ENCODE data around the gene PNMA8B. TPM values are rescaled to one million over a fixed set of nuclear protein-coding genes. Genes with fewer than 3 reads are reported as not detected.
A peak's percentile ranks its signal among the peaks of the same experiment; 100 is the strongest.

Gene PNMA8B
- total RNA-seq, 1 experiment from 2014 or later, result not detected

DNA sequence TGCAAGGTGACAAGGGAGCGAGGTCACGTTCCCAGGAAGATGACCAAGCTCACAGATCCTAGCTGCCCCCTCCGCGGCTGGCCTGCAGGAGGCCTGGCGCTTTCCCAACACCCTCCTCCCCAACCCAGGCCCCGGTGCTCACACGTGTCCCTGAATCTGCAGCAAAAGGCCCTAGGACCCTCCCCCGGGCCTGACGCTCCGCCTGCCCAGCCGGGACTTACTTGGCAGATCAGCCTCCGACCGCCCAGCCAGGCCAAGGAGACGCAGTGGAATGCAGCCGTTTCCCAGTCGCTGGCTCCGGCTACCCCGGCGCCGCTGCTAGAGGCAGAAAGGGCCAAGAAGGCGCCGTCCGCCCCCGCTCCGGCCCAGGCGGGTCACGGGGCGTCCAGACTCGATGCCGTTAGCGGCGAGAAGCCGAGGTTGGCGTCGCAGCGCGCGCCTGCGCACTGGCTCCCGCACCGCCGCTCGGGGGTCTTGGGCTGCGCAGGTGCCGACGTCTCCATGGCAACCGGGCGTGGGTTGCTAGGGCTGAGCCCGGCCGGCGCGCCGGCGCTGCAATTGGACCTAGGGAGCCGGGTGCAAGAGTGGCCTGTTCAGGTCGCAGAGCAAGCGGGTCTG lies 24.4 kb downstream of the PNMA8B start, which contains the start of gene PNMA8A:
PNMA8A (minus strand) TSS at position 448 of the 618 bp plus-strand sequence. CDS start 528 bp downstream, outside the sequence.
- peaks cover 5% of the 10 kb centered on the region for H3K9me3 Mint-ChIP-seq (ENCODE audit: low read depth, unreplicated experiment)
- intact Hi-C loops (cut with micrococcal nuclease; ENCODE audit: unreplicated experiment), result no loop called here
- BruUV-seq (replicated peaks), result no TSS peak
- peaks cover 75% of the 10 kb centered on the region for H3K27me3 Mint-ChIP-seq (ENCODE audit: unreplicated experiment)
- CTCF ChIA-PET, result no interaction called here
- no peak for DNase-seq
- peak within 1 kb of the TSS; percentile 22 for H3K4me3 Mint-ChIP-seq (ENCODE audit: low read depth, unreplicated experiment)
- H3K4me1 Mint-ChIP-seq (ENCODE audit: low read depth, unreplicated experiment), result no peaks in the 10 kb centered on the region
- H3K27ac Mint-ChIP-seq (ENCODE audit: unreplicated experiment), result no peak within 1 kb of the TSS
- H3K36me3 Mint-ChIP-seq (ENCODE audit: insufficient read depth, unreplicated experiment), result no peaks in the 10 kb centered on the region
- TF ChIP-seq, protein P1, sequence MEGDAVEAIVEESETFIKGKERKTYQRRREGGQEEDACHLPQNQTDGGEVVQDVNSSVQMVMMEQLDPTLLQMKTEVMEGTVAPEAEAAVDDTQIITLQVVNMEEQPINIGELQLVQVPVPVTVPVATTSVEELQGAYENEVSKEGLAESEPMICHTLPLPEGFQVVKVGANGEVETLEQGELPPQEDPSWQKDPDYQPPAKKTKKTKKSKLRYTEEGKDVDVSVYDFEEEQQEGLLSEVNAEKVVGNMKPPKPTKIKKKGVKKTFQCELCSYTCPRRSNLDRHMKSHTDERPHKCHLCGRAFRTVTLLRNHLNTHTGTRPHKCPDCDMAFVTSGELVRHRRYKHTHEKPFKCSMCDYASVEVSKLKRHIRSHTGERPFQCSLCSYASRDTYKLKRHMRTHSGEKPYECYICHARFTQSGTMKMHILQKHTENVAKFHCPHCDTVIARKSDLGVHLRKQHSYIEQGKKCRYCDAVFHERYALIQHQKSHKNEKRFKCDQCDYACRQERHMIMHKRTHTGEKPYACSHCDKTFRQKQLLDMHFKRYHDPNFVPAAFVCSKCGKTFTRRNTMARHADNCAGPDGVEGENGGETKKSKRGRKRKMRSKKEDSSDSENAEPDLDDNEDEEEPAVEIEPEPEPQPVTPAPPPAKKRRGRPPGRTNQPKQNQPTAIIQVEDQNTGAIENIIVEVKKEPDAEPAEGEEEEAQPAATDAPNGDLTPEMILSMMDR (IDR thresholded peaks at IDR 0.05; ENCODE audit: unreplicated experiment), result no peak

DNA sequence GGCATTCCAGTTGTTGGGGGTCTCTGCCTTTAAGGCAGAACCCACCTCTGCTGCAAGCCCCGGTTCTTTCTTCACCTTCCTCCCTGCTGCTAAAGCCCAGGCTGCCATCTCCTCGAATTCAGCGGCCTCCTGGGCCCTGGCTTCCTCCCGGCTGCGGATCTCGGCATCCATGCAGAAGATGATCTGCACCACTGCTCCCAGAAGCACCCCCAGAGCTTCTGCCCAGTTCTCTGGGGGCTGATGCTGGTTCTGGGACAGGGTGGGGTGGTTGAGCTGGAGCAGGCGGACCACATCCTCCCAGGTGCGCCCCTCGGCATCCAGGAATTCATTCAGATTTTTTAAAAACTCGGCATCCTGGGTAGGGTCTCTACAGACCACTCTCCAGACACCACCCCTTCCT lies 25.3 kb downstream of the PNMA8B start:
- Mint-ChIP-seq H3K9me3 (ENCODE audit: low read depth, unreplicated experiment) (peaks cover 5% of the 10 kb centered on the region), H3K27me3 (ENCODE audit: unreplicated experiment) (peaks cover 83% of the 10 kb centered on the region), H3K4me1 (ENCODE audit: low read depth, unreplicated experiment) (no peaks in the 10 kb centered on the region), H3K4me3 (ENCODE audit: low read depth, unreplicated experiment) (no peak overlapping the region), H3K36me3 (ENCODE audit: insufficient read depth, unreplicated experiment) (no peaks in the 10 kb centered on the region), H3K27ac (ENCODE audit: unreplicated experiment) (no peak overlapping the region)
- CTCF ChIA-PET, result no interaction called here
- intact Hi-C loops (cut with micrococcal nuclease; ENCODE audit: unreplicated experiment), result no loop called here
- BruUV-seq (replicated peaks), result no TSS peak
- TF ChIP-seq, protein P1 (IDR thresholded peaks at IDR 0.05; ENCODE audit: unreplicated experiment), result no peak
- DNase-seq, result no peak

- H3K9me3 Mint-ChIP-seq (ENCODE audit: low read depth, unreplicated experiment), result peaks cover 5% of the 10 kb centered on the region
- BruUV-seq (replicated peaks), result no TSS peak
- H3K4me1 Mint-ChIP-seq (ENCODE audit: low read depth, unreplicated experiment), result no peaks in the 10 kb centered on the region
These were observed 26.0 kb downstream of the PNMA8B start for GRCh38 chr19:46469541-46470185.

DNA sequence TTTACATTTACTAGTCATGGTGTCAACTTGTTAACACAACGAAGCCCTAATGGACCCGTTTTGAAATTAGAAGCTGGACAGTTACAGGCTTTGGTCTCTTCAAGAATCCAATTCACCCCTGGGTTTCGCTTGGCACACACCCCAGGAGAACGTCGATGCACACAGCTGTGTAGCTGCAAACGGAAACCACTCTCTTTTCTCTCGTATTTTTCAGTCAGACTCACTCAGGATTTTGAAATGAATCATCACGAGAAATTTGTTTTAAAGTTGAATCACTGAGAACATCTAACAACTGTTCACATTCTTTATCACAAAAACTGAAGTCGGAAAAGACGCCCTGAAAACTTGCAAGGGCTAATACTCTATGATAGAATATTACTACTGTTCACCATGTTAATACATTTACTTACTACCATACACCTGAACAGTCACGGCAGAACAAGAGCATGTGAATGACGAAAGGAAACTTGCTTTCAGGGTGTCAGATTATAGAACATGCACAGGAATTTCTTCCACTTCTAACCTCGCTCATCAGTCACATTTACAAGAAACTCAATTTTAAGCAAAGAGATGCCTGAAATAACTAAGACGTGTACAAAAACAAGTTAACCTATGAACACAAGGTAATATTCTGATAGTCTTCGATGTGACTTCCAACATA lies 29.0 kb downstream of the PNMA8B start:
- no peak overlapping the region for H3K27ac Mint-ChIP-seq (ENCODE audit: unreplicated experiment)
- peaks cover 5% of the 10 kb centered on the region for H3K9me3 Mint-ChIP-seq (ENCODE audit: low read depth, unreplicated experiment)
- H3K4me1 Mint-ChIP-seq (ENCODE audit: low read depth, unreplicated experiment), result no peaks in the 10 kb centered on the region
- no peak overlapping the region for H3K4me3 Mint-ChIP-seq (ENCODE audit: low read depth, unreplicated experiment)
- CTCF ChIA-PET, result interaction anchor here (0.6 kb wide), 1 partner anchor 387 kb away, joined by 13 read pairs; no protein-coding TSS in a partner anchor
- H3K27me3 Mint-ChIP-seq (ENCODE audit: unreplicated experiment), result peaks cover 79% of the 10 kb centered on the region
- TF ChIP-seq, protein P1 (IDR thresholded peaks at IDR 0.05; ENCODE audit: unreplicated experiment), result no peak
- DNase-seq, result no peak
- intact Hi-C loops (cut with micrococcal nuclease; ENCODE audit: unreplicated experiment), result no loop called here
- no peaks in the 10 kb centered on the region for H3K36me3 Mint-ChIP-seq (ENCODE audit: insufficient read depth, unreplicated experiment)
- no TSS peak for BruUV-seq (replicated peaks)

More at GRCh38 chr19:46469541-46470185, 26.0 kb downstream of the PNMA8B start:
- H3K27me3 Mint-ChIP-seq (ENCODE audit: unreplicated experiment), result peaks cover 88% of the 10 kb centered on the region
- TF ChIP-seq, protein P1 (IDR thresholded peaks at IDR 0.05; ENCODE audit: unreplicated experiment), result no peak
- DNase-seq, result no peak
- no peak overlapping the region for H3K4me3 Mint-ChIP-seq (ENCODE audit: low read depth, unreplicated experiment)
- no peak overlapping the region for H3K27ac Mint-ChIP-seq (ENCODE audit: unreplicated experiment)
- no peaks in the 10 kb centered on the region for H3K36me3 Mint-ChIP-seq (ENCODE audit: insufficient read depth, unreplicated experiment)
- CTCF ChIA-PET, result no interaction called here
- intact Hi-C loops (cut with micrococcal nuclease; ENCODE audit: unreplicated experiment), result no loop called here
